Liver (tissue), 9 donors: ENCODE measurements around the gene PAX7. TPM values are rescaled to one million over a fixed set of nuclear protein-coding genes. Genes with fewer than 3 reads are reported as not detected.

Experiments
- DNase-seq: peaks from one replicate; pipeline ENCODE4 v3.0.0-alpha.2; 2017; ENCODE audit warnings: low spot score
- H3K27ac ChIP-seq, 2 donors: one replicate each; pipeline ENCODE4 v1.7.0; 2013; ENCODE audit warnings: inconsistent platforms in 2 of 2, low read length in 2 of 2, control low read depth in 1 of 2, low read depth in 1 of 2, mild to moderate bottlenecking in 1 of 2
- H3K27me3 ChIP-seq, 4 donors: one replicate each; pipeline versions ENCODE4 v1.6.1 to v1.7.0; 2013; ENCODE audit warnings: low read length in 3 of 4, inconsistent platforms in 1 of 4, mild to moderate bottlenecking in 1 of 4, moderate library complexity in 1 of 4; ENCODE audit not compliant: control insufficient read depth in 4 of 4, insufficient read depth in 4 of 4
- H3K36me3 ChIP-seq, 4 donors: one replicate each; pipeline versions ENCODE4 v1.6.1 to v1.7.0; 2013; ENCODE audit warnings: low read length in 3 of 4, mild to moderate bottlenecking in 3 of 4, low read depth in 1 of 4, moderate library complexity in 1 of 4; ENCODE audit not compliant: control insufficient read depth in 4 of 4, insufficient read depth in 3 of 4
- H3K4me1 ChIP-seq, 4 donors: one replicate each; pipeline versions ENCODE4 v1.6.1 to v1.7.0; 2013; ENCODE audit warnings: low read length in 3 of 4, mild to moderate bottlenecking in 3 of 4, moderate library complexity in 1 of 4; ENCODE audit not compliant: control insufficient read depth in 4 of 4, insufficient read depth in 4 of 4
- H3K4me3 ChIP-seq, 3 donors: one replicate each; pipeline versions ENCODE4 v1.6.1 to v1.7.0; 2013; ENCODE audit warnings: low read length in 3 of 3, control low read depth in 1 of 3, low read depth in 1 of 3, mild to moderate bottlenecking in 1 of 3
- H3K9ac ChIP-seq, 2 donors: one replicate each; pipeline ENCODE4 v1.7.0; 2013; ENCODE audit warnings: low read length in 2 of 2, mild to moderate bottlenecking in 2 of 2, moderate library complexity in 2 of 2, control low read depth in 1 of 2, low read depth in 1 of 2
- H3K9me3 ChIP-seq, 4 donors: one replicate each; pipeline versions ENCODE4 v1.6.1 to v1.7.0; 2013; ENCODE audit warnings: low read length in 3 of 4; ENCODE audit not compliant: control insufficient read depth in 4 of 4
- EGR1 ChIP-seq, 2 donors: IDR thresholded peaks; 2 replicates each; pipeline ENCODE4 v1.6.1; 2016 to 2018; ENCODE audit warnings: antibody characterized with exemption in 2 of 2, low read depth in 2 of 2
- HNF4G ChIP-seq: IDR thresholded peaks from 2 replicates; pipeline ENCODE4 v1.6.1; 2016; ENCODE audit warnings: antibody characterized with exemption
- NR2F2 ChIP-seq: IDR thresholded peaks from 2 replicates; pipeline ENCODE4 v1.6.1; 2016; ENCODE audit warnings: antibody characterized with exemption
- RAD21 ChIP-seq, 2 donors: IDR thresholded peaks; 2 replicates each; pipeline ENCODE4 v1.6.1; 2016; ENCODE audit warnings: antibody characterized with exemption in 2 of 2, mild to moderate bottlenecking in 2 of 2
- SP1 ChIP-seq: IDR thresholded peaks from 2 replicates; pipeline ENCODE4 v1.6.1; 2018; ENCODE audit warnings: antibody characterized with exemption, mild to moderate bottlenecking
- TAF1 ChIP-seq: conservative IDR thresholded peaks from 2 replicates; pipeline ENCODE4 v1.6.1; 2016; ENCODE audit warnings: antibody characterized with exemption, mild to moderate bottlenecking
- ZBTB33 ChIP-seq: IDR thresholded peaks from 2 replicates; pipeline ENCODE4 v1.6.1; 2016; ENCODE audit warnings: antibody characterized with exemption
- WGBS: extraction: QIAGEN DNeasy Blood & Tissue Kit; methylation state at CpG from one replicate; pipeline ENCODE4 v1.1.7; 2013; 5-methylcytosine and 5-hydroxymethylcytosine counted together
- polyA plus RNA-seq, 2 donors: library from polyadenylated mRNA; stranded (reverse) in 1 of 2; unstranded in 1 of 2; fragments of 200-250 nt in 1 of 2; fragments of >200 nt in 1 of 2; fragmentation: Nextera tagmentation in 1 of 2; extraction: Ambion mirVana in 1 of 2; gene quantifications; one replicate each; pipeline versions ENCODE4 v1.2.1 to v1.2.3, GENCODE V29; 2013 to 2015
- total RNA-seq, 2 donors: library from RNA; depleted of rRNA; stranded (reverse); fragments of >200 nt; gene quantifications; one replicate each; pipeline ENCODE4 v1.2.3, GENCODE V29; 2014
- TF ChIP-seq, protein P1 (sequence below): fragments of 150-350 bp; IDR thresholded peaks from 2 replicates; pipeline ENCODE4 v1.5.1; 2017; ENCODE audit warnings: improper control_type of control experiment, low read depth, low read length; ENCODE audit not compliant: missing input control
- donor health status: healthy.
- donor health status: healthy.
- donor health status: healthy.
- donor health status: healthy.
- donor health status: healthy.

PAX7 gene
- total and polyA plus RNA-seq, 4 donors = not detected

- H3K27me3 ChIP-seq = peaks cover 0 to 2% (median under 1%) of the 10 kb centered on the region in 4 donors
Measured at GRCh38 chr1:18597160-18598042, 33.2 kb upstream of the PAX7 start.

DNA sequence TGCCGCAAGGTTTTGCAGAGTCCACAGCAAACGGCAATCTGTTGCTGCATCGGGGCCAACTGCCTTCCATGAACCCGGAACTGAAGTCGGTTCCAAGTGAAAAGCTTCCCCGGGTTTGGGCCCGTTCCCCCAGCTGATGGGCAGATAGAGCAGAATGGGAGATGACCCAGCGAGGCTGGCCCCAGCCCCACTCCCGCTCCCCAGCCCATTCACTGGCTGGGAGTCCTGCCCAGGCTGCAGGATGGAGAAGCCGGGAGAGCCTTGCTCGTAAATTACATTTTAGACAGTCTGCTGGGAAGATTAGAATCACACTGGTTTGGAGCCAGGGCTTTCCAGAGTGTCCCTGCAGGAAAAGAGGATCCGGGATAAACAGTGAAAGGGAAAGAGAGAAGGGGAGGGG is 31.6 kb upstream of the PAX7 start:
- no peak for DNase-seq
- 28% methylated on average over 12 of the region's 12 CpGs for WGBS
- Histone ChIP-seq H3K27ac (no peak overlapping the region), H3K4me1 (no peaks in the 10 kb centered on the region), H3K36me3 (no peaks in the 10 kb centered on the region), H3K4me3 (no peak overlapping the region), H3K9me3 (no peaks in the 10 kb centered on the region), H3K27me3 (peaks cover 0 to 2% (median 0%) of the 10 kb centered on the region in 4 donors), H3K9ac (no peak overlapping the region)
- TF ChIP-seq NR2F2 = no peak
- TF ChIP-seq, protein P1, sequence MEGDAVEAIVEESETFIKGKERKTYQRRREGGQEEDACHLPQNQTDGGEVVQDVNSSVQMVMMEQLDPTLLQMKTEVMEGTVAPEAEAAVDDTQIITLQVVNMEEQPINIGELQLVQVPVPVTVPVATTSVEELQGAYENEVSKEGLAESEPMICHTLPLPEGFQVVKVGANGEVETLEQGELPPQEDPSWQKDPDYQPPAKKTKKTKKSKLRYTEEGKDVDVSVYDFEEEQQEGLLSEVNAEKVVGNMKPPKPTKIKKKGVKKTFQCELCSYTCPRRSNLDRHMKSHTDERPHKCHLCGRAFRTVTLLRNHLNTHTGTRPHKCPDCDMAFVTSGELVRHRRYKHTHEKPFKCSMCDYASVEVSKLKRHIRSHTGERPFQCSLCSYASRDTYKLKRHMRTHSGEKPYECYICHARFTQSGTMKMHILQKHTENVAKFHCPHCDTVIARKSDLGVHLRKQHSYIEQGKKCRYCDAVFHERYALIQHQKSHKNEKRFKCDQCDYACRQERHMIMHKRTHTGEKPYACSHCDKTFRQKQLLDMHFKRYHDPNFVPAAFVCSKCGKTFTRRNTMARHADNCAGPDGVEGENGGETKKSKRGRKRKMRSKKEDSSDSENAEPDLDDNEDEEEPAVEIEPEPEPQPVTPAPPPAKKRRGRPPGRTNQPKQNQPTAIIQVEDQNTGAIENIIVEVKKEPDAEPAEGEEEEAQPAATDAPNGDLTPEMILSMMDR = no peak

More at GRCh38 chr1:18597160-18598042, 33.2 kb upstream of the PAX7 start:
- DNase-seq = peak; percentile 64
- H3K9ac ChIP-seq = no peak overlapping the region
- no peak overlapping the region for H3K4me3 ChIP-seq
- no peaks in the 10 kb centered on the region for H3K4me1 ChIP-seq
- H3K27ac ChIP-seq = no peak overlapping the region
- H3K9me3 ChIP-seq = no peaks in the 10 kb centered on the region
- 17% methylated on average over 20 of the region's 20 CpGs for WGBS
- TF ChIP-seq SP1 (no peak), RAD21 (IDR thresholded peaks at IDR 0.05) (peak; percentile 93 to 96)
- TF ChIP-seq, protein P1 = peak; percentile 85
- H3K36me3 ChIP-seq = no peaks in the 10 kb centered on the region

GRCh38 chr1:18599704-18600103 is 30.9 kb upstream of the PAX7 start:
- no peak overlapping the region for H3K4me3 ChIP-seq
- no peaks in the 10 kb centered on the region for H3K4me1 ChIP-seq
- H3K36me3 ChIP-seq = no peaks in the 10 kb centered on the region
- DNase-seq = no peak
- H3K9me3 ChIP-seq = no peaks in the 10 kb centered on the region
- H3K9ac ChIP-seq = no peak overlapping the region
- no peak overlapping the region for H3K27ac ChIP-seq
- H3K27me3 ChIP-seq = peaks cover 0 to 2% (median 0%) of the 10 kb centered on the region in 4 donors
- WGBS = 68% methylated on average over 9 of the region's 9 CpGs
- TF ChIP-seq HNF4G (no peak), SP1 (no peak), ZBTB33 (no peak), TAF1 (no peak), RAD21 (IDR thresholded peaks at IDR 0.05) (no peak), EGR1 (IDR thresholded peaks at IDR 0.05; ENCODE audit: low read depth in 2 of 2) (no peak)
- TF ChIP-seq, protein P1 = peak; percentile 8
